COLO668 (cell line): ENCODE data around the gene RMC1.

ENCODE experiments used
- DNase-seq: peaks from one replicate; lab custom pipeline; 2025; ENCODE audit not compliant: unreplicated experiment; lab: John Stamatoyannopoulos, UW

The RMC1 gene

GRCh38 chr18:23529604-23530003, 26.3 kb downstream of the RMC1 start:
- DNase-seq = no peak

- DNase-seq = no peak
Observed at GRCh38 chr18:23530195-23530594, 26.9 kb downstream of the RMC1 start.

- no peak for DNase-seq
Observed at GRCh38 chr18:23531912-23532311, 28.6 kb downstream of the RMC1 start.

- DNase-seq = no peak
Observed at GRCh38 chr18:23532848-23533247, 29.5 kb downstream of the RMC1 start.

GRCh38 chr18:23534276-23534675, 31.0 kb downstream of the RMC1 start:
- DNase-seq = no peak

- DNase-seq = no peak
Observed at GRCh38 chr18:23536204-23536603, 32.9 kb downstream of the RMC1 start.

- DNase-seq = no peak
Observed at GRCh38 chr18:23537274-23537673, 34.0 kb downstream of the RMC1 start.

- DNase-seq = no peak
Observed at GRCh38 chr18:23538001-23538400, 34.7 kb downstream of the RMC1 start.

- DNase-seq = no peak
Observed at GRCh38 chr18:23538870-23539269, 35.6 kb downstream of the RMC1 start.

GRCh38 chr18:23539296-23539695, 36.0 kb downstream of the RMC1 start:
- DNase-seq = no peak

GRCh38 chr18:23539911-23540525, 36.7 kb downstream of the RMC1 start:
- DNase-seq = no peak

GRCh38 chr18:23540867-23541266, 37.6 kb downstream of the RMC1 start:
- DNase-seq = no peak

GRCh38 chr18:23541349-23542093, 38.2 kb downstream of the RMC1 start:
- DNase-seq = no peak

GRCh38 chr18:23542461-23542860, 39.1 kb downstream of the RMC1 start:
- no peak for DNase-seq

GRCh38 chr18:23545247-23545789, 42.0 kb downstream of the RMC1 start:
- no peak for DNase-seq

- no peak for DNase-seq
Observed at GRCh38 chr18:23547306-23547705, 44.0 kb downstream of the RMC1 start.

GRCh38 chr18:23547846-23548245, 44.5 kb downstream of the RMC1 start:
- DNase-seq = no peak

GRCh38 chr18:23548275-23548674, 45.0 kb downstream of the RMC1 start:
- no peak for DNase-seq

GRCh38 chr18:23548719-23549118, 45.4 kb downstream of the RMC1 start:
- no peak for DNase-seq

GRCh38 chr18:23550898-23551297, 47.6 kb downstream of the RMC1 start:
- no peak for DNase-seq

GRCh38 chr18:23551978-23552377, 48.7 kb downstream of the RMC1 start:
- DNase-seq = no peak

- DNase-seq = no peak
Observed at GRCh38 chr18:23552505-23552904, 49.2 kb downstream of the RMC1 start.

- DNase-seq = no peak
Observed at GRCh38 chr18:23553887-23554286, 50.6 kb downstream of the RMC1 start.
